ENCODE measurements around the gene NLGN1.

The NLGN1 gene

DNA sequence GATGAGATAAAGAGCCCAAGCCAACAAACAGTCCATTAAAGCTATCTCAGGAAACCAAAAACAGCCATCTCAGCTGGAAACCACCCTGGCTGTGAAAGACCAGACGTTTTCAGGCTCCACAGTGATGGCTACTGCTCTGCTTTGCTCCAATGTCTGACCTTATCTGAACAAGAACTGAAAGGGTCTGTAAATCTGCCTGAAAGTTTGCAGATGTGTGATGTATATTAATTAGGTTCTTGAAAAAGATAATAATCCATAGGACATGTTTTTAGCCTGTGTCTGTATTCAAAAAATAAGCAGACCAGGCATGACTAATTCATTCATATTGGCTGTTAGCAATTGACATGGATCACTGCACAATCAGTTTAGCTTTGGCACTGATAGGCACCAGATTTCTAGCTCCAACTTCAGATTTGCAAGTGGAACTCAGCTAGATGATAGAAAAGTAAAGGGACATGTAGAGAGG lies 850.2 kb downstream of the NLGN1 start:
- no peak for DNase-seq

DNA sequence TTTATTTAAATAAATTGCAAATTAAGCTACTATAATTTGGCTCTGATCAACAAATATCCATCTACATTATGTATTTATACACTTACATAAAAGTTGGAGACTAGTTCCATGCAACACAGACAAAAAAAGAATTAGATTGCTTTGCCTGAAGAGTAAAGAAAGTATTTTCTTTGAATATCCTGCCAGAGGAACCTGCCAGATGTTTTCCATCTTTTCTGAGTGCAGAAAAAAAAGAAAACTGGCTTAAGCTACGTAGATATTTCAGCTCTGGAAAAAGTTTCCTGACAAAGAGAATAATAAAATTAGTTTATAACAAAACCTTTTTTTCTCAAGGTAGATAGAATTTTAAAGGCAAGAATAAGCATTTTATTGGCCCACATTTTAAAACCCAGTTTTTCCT lies 854.1 kb downstream of the NLGN1 start:
- DNase-seq, result no peak

DNA sequence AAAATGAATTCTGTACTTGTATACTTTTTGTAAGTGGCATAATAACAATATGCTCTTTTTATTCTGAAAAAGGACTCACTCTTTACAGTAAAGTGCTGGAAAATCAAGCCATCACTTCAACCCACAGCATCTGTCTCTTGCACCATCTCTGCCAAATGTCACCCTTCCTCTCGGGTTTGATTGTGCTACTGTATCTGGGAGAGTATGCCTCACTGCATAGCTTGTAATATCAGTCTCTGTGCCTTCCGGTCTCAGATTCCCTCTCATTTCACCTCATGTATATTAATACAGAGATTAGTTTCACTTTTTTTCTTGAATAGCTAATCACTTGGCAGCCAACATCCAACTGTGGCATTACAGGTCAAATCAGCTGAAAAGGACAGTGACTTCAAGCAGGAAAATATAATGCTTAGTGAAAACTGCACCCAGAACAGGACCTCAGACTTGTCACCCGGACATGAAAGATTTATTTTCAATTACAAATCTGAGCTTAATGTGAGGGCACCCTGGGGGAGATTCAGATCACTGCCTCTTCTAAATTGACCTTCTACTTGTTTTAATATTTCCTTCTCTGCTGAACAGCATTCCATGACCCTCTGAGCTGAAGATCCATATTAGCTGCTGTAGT lies 855.8 kb downstream of the NLGN1 start:
- DNase-seq, result no peak

DNA sequence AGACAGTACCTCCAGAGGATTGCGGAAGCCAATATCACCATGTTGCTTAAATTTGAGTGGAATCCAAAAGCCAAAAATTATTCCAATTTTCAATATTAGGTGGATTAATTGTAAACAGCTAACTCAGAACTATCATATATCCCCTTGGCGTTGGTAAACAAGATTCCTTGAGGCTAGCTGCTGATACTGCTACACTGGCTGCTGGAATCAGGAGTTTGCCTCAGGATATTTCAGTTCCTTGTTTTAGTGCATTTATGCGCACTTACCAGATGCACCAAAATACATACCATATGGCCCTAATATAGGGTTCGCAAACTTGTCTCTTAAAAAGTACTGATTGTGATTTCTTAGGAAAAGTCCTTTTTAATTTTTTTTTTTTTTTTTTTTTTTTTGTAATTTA lies 856.4 kb downstream of the NLGN1 start:
- no peak for DNase-seq

DNA sequence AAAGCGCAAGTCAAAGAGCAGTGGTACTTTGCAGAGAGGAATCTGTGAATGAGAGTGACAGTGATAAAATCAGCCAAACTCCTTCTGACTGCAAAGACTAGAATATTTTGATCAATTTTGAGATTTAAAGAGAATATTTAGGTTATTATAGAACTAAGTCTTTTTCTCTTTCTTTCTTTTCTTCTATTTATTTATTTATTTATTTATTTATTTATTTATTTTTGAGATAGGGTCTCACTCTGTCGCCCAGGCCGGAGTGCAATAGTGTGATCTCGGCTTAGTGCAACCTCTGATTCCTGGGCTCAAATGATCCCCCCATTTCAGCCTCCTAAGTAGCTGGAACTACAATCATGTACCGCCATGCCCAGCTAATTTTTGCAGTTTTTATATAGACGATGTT lies 857.9 kb downstream of the NLGN1 start:
- DNase-seq, result no peak

DNA sequence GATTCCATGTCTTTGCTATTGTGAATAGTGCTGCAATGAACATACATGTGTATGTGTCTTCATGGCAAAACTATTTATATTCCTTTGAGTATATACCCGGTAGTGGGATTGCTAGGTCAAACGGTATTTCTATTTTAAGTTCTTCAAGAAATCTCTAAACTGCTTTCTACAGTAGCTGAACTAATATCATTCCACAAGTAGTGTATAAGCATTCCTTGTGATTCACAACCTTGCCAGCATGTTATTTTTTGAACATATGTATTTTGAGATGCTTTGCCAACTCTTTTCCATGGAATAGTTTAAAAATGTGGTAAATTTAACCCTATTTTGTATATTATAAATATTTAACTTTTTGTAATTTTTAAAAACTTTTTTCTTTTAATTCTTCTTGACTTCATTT lies 868.9 kb downstream of the NLGN1 start:
- DNase-seq, result no peak

DNA sequence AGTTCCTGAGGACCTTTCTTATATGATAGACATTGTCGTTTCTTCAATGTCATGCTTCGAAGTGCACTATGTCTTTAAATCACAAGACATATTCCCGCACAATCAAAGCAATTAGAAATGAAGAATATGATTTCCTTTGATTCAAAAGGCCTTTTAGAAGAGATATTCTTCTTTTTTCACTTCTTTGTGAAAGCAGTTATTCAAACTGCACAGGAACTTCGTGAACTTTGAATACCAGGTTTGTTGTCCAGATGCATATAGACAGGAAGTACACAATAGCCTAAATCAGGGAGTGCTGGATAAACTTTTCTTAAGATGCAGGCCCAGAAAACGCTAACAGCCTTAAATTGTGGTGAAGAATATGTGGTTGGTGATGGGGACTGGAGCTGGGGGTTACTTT lies 870.5 kb downstream of the NLGN1 start:
- DNase-seq, result no peak

DNA sequence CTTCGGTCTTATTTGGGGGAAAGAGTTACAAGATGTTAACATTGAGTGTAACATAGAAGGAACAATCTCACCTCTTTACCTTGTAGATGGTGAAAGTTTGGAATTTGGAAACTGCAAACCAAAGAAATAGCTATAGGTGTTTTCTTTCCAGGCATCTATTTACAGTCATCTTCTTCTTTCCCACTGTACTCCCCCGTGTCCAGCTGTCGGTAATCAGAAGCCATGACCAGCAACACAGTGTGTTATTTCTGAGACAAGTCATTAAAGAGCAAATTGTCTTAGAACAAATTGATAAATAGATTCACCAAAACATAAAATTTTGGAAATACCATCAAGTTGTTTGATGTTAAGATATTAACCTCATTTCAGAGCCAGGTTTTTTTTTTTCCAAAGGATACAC lies 871.0 kb downstream of the NLGN1 start:
- DNase-seq, result no peak

DNA sequence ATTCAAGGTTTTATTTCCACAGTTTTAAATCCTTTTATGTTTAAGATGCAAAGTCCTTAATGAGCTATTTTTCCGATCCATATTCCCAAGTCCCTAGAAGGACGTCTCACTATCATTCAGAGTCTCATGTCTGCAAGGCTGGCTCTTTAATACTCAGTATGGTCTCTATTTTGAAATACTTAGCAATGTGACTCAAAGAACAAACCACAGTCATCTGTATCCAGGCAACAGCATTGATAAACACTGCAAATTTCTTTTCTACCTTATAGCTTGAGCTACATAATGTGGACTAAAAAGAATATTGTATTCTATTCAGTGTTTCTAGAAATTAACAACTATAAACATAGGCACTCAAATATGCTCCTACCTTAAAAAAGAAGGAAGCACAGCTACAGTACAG lies 873.3 kb downstream of the NLGN1 start:
- no peak for DNase-seq

DNA sequence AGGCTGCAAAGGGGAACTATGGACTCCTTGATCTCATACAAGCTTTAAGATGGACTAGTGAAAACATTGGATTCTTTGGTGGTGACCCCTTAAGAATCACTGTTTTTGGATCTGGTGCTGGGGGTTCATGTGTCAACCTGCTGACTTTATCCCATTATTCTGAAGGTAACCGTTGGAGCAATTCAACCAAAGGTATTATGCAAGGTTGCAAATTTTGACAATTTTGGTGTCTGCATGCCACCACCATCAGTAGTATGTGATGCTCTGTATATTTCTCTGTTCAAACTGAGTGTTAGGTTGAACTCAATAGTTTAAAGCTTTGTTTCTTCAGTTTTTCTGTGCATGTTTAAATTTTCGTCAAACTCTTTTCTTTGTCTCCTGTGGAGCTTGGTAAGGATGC lies 877.8 kb downstream of the NLGN1 start:
- DNase-seq, result no peak

DNA sequence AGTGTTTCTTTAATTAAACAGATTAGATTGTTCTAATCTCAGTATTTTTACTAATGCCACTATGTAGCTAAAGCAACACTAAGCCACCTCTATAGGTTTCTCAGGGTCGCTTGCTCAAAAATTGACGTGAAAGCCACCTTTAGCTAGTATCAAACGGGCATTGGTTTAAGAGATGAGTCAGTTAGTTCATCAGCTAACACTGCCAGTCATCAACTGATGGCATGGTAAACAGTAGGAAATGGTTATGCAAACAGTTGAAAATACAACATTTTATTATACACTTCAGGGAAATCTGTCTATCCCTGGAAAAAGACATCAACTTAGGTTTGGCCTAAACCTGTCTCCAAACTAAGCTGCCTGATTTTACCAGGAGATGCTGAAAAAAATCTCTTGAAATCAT lies 879.3 kb downstream of the NLGN1 start:
- DNase-seq, result no peak

DNA sequence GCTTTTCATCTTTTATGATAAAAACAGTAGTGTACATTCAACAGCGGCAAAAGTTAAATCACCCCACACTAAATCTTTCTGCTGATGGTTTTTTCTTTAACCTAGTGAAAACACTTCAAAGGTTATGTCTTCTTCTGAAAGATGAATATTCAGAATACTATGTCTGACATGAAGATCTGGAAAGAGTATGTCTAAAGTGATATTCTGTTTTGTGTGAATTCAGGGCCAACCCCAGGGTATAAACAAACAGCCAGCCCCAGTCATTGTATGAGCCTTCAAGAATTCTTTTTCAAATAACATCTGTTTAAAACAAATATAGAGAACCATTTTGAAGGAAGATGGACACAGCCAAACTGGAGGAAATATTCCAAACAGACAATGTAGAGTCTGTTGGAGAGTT lies 880.5 kb downstream of the NLGN1 start:
- DNase-seq, result no peak

DNA sequence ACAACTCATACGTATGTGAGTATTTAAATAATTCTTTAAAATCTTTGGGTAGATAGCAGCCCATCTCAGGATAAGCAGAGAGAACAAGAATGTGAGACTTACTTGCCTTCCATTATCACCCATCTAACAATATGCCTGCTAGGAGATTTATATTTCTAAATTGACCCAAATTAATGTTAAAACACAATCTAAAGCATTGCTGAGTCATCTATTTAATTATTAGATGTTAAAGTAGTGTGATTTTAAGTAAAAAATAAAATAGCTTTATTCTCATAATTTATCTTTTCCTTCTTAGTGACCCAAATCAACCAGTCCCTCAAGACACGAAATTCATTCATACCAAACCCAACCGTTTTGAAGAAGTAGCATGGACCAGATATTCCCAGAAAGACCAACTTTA lies 882.6 kb downstream of the NLGN1 start:
- no peak for DNase-seq

DNA sequence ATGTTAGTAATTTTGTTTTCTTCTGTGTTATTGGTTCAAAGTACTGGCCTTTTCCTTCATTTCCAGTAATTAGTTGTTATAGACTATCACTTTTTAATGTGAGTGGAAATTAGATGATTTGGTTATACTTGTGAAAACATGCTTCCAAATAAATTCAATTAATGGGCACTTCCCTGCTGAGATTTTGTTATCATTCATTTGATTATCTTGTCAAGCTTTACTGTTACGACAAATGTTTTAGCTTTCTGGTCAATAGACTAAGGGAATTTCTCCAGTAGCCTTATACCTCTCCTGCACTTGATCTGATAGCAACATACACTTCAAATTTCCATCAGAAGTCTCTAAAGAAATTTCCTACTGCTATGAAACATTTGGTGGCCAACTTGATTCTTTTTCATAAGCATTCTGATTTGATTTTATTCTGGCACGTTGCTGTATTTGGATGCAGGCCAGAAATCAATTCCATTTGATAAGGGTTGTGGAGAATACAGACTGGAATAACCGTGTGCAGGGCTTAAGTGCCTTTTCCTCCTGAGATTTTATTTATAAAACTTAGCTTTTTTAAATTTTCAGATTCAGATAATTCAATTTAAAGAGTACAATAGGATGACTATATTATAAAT lies 887.8 kb downstream of the NLGN1 start:
- no peak for DNase-seq

DNA sequence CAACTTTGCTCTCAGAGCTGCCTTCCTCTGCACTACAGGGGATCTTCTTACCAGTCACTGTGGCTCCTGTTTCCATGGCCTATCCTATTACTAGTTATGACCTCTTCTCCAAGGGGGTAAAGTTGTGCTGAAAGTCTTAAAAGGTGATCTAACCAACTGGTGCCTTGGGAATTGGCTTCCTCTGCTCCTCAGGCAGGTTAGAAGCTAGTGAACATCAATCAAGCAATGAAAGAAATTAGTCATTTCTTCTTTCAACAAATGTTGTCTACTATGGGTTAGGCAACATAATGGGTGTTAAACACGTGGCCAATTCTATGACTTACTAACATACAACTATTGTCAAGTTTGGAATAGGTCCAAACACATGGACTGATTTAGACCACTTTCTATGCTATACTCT lies 890.2 kb downstream of the NLGN1 start:
- no peak for DNase-seq

DNA sequence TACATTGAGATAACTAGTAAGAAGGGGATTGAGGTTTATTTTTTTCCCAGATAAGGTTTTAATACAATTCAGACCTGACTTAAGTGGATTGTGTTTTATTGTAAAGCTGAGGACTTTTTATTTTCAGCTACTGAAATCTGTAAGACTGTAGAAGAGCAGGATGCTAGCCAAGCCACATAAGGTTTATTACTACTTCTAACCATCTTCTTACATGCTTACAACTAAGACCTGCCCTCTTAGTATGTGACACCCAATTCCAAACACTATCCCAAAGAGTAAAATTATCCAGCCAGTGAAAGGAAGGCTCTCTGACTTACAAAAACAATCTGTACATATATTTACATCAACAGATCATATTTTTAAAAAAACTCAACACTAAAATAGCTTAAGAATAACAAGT lies 897.1 kb downstream of the NLGN1 start:
- no peak for DNase-seq

DNA sequence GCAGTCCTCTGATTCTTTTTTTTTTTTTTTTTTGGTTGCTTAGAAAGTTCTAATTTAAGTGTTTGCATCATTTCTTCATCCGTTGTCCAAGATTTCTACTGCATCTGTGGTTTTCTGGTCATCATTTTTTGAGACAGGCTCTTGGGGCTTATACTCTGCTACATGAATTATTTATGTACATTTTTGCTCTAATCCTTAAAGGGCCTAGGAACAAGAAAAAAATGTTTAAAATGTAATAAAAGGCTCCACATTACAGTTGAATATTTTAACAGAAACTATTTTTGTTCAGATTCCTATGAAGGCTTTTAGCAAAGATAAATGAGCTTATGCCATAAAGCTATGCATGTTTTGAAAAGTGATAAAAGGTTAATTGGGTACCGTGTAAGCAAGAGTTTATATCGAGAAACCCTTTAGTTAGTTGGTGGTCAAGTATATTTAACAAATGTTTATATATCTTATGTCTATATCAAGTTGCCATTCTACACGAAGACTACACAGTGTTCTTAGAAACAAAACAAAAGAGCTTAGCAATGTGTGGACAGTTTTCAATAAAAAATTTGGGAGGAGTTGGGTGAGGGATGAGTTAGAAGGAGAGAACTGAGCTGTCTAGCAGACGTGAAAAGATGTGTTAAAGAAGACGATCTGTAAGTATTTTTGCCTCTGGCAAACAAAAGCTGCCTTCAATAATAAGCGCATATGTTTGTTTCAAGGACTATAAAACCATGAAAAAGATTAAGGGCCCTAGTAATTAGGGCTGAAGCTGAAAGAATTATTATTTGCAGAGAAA lies 898.0 kb downstream of the NLGN1 start:
- DNase-seq, result no peak

DNA sequence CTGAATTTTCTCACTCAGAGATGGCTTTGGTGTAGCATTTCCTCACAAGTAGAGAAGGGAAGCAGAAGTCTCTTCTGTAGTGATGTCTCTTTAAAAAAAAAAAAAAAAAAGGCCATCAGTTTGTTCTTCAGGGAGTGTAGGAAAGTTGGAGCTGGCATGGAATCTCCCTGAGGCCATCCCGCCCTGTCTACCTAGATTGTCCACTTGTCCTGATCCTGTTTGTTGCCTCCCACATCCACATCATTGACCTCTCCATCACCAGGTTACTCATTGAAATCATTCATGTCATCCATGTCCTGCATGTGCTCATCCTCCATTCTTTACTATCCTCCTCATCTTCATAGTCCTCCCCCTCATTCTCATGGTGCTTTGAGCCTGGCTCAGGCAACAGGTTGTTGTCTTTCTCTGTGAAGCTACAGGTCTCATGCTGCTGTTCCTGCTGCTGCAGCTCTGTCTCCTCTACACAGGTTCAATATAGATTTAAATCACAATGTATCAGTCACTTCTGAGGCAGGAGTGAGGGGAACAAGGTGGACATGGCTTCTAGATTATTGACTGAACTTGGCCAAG lies 905.3 kb downstream of the NLGN1 start:
- DNase-seq, result no peak

DNA sequence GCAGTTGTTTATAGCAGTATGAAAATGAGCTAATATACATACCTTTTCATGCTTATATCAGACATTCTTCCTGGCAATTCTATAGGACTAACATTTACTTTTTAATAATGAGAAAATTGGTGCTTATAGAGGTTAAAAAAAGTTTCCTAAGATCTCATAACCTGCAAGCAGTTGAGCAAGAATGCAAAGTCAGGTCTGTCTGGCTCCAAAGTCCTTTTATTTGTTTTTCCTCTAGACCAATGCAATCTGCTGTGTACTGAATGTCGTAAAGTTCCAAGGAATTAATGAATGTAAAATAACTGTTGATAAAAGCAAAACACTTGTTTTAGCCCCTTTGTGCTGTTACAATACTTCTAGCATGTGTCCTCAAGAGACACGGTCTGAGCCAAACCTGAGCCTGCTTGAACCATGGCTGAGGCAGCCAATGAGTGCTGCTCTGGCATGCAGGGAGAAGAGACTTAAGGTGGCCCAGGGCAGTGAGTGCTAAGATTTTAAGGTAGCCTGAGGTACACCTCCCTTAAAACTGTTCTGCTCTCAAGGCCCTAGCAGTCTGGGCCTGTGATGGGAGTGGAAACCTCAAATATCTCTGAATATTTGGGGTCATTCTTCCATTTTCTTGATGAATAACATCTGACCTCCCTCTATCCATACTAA lies 906.5 kb downstream of the NLGN1 start:
- no peak for DNase-seq

DNA sequence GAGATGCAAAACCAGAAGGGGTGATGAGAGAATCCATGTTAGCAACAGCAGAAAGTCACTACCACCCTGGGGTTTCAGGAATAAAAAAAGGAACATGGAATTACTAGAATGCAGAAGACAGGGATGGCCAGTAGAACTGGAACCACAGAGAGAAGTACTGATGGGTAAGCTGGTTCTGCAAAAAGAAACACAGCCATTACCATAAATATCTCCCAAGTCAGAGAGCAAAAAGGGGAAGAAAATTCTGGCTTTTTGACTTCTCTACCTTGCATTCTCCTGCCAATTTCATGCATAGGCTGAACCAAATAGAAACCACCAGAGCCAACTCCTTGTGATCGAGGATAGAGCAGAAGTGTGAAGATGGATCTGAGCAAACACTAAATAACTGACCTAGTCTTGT lies 911.2 kb downstream of the NLGN1 start:
- no peak for DNase-seq

DNA sequence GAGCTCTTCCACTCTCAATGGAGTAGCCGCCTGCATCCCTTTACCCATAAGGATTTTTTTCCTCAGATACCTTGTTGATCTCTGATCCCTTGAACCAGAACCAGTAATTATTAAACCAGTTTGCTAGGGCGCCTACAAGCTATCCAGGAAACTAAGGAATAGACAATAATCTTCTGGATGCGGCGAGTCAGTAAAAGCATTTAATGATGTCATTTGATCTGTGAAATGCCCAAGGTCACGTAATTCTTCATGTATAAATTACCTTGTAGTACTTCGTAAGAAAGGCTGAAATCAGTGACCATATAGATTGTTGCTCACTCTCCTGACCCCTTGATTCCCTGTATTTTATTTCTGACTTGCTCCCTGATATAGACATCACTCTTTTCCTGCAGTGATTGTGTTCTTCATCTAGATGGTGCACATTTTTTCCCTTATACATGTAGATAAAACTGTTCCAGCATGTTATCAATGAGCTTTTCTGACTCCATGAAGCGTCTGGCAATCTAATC lies 913.0 kb downstream of the NLGN1 start:
- DNase-seq, result no peak

DNA sequence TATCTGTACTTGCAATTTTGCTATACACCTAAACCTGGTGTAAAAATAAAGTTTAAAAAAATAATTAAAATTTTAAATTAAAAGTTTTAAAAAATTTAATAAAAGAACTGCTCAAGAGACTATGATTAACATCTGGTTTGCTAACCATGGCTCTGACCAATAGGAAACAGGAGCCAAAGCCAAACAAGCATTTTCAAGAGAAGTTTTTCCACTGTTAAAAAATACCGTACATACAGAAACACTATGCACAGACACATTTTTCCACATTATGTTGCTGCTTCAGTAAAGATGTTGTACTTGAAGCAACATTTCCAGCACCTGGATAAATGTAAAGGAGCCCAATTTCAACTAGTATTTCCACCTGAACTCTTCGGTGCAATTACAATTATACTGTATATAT lies 917.7 kb downstream of the NLGN1 start:
- no peak for DNase-seq

DNA sequence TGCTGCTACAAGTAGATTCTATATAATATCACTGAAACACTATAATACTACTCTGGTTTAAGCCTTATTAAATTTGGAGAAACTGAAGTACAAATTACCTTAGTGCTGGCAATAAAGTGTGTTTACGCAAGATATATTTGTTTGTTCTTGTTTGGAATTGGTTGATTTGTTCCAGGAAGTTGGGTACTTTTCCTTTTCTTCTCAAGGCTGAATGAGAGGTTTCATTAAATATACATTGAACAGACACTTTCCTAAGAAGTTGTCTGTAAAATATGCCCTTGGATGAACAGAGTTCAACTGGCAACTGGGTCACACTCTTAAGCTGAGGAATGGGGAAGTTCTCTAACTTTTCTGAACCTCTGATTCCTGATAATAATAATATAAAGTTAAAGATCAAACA lies 919.5 kb downstream of the NLGN1 start:
- DNase-seq, result no peak

Measured in NCI-H82 (cell line).